ENCODE data around the gene TMEM222. TPM values are rescaled to one million over a fixed set of nuclear protein-coding genes. Genes with fewer than 3 reads are reported as not detected.

Gene TMEM222
- total RNA-seq, 1 experiment from 2014 or later = 57.4 TPM

DNA sequence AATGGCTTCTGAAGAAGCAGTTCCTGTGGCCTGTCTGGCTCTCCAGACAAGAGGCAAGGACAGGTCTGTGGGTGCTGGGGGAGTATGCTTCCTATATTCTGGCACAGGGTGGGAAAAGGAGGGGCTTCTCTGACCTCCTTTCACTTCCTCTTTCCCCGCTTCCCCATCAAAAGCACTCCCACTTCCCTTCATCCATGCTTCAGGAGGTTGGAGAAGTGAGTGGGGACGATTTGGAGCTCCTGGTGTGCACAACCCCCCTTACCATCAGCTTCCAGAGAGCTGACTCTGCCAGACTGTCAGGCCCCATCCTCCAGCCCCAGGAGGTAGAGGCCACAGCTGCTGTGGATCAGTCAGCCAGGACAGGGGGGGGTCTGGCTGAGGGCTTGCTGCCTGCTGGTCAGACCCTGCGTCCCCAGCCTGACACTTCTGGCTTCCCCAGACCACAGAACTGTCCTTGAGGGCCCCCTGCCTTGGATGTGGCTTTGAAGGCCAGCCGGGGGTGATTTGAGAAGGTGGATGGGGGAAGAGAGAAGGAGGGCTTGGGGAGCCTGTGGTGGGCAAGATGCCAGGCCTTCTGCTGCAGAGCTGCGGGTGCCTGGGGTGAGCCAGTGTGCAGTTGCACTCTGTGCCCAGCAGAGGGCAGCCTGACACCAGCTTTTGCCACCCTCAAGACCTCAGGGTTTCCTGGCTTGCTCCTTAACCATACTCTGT is 21.5 kb upstream of the TMEM222 start:
- Histone ChIP-seq H3K36me3 (ENCODE audit: low read depth, low read length) (peaks cover 8% of the 10 kb centered on the region; the same call in 1 of the 2 replicates), H3K4me1 (ENCODE audit: insufficient read depth, low read length) (peaks cover 21% of the 10 kb centered on the region), H3K4me3 (ENCODE audit: low read length) (no peak overlapping the region), H3K27me3 (ENCODE audit: low read length) (no peaks in the 10 kb centered on the region), H3K27ac (ENCODE audit: low read length) (peak overlapping the region; percentile 85), H3K9ac (ENCODE audit: low read length) (peak overlapping the region; percentile 47), H3F3A (ENCODE audit: low read length, unreplicated experiment) (no peaks in the 10 kb centered on the region), H3K9me2 (replicated peaks; ENCODE audit: low read length) (no peaks in the 10 kb centered on the region), H3K9me3 (ENCODE audit: low read length) (no peaks in the 10 kb centered on the region), H4K20me1 (ENCODE audit: low read length) (no peaks in the 10 kb centered on the region), H2AFZ (ENCODE audit: low read length) (no peak overlapping the region), H3K4me2 (ENCODE audit: low read length) (peak overlapping the region; percentile 45), H3K79me2 (ENCODE audit: low read length) (no peaks in the 10 kb centered on the region)
- no TSS peak for BruUV-seq (replicated peaks)
- DNase-seq = peak; percentile 90
- TF ChIP-seq EZH2phosphoT487 (IDR thresholded peaks at IDR 0.05; ENCODE audit: borderline replicate concordance, low read length) = no peak
- TF ChIP-seq, protein P1, sequence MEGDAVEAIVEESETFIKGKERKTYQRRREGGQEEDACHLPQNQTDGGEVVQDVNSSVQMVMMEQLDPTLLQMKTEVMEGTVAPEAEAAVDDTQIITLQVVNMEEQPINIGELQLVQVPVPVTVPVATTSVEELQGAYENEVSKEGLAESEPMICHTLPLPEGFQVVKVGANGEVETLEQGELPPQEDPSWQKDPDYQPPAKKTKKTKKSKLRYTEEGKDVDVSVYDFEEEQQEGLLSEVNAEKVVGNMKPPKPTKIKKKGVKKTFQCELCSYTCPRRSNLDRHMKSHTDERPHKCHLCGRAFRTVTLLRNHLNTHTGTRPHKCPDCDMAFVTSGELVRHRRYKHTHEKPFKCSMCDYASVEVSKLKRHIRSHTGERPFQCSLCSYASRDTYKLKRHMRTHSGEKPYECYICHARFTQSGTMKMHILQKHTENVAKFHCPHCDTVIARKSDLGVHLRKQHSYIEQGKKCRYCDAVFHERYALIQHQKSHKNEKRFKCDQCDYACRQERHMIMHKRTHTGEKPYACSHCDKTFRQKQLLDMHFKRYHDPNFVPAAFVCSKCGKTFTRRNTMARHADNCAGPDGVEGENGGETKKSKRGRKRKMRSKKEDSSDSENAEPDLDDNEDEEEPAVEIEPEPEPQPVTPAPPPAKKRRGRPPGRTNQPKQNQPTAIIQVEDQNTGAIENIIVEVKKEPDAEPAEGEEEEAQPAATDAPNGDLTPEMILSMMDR (conservative IDR thresholded peaks at IDR 0.05; ENCODE audit: low read depth, low read length) = peak; percentile 92
- ATAC-seq = peak; percentile 62
- POLR2A ChIA-PET (ENCODE audit: unreplicated experiment) = no interaction called here
- intact Hi-C loops (cut with micrococcal nuclease) = loop anchor here (1.0 to 10.0 kb wide), 3 partner anchors 42 to 304 kb away; partner anchors contain the start of genes AHDC1 and SYTL1
- CTCF ChIA-PET = interaction anchor here (0.9 to 2.4 kb wide), 7 partner anchors 43 to 256 kb away, joined by 3 to 25 read pairs (median 5); partner anchors contain the start of gene MAP3K6

GRCh38 chr1:27301052-27301422 is 20.9 kb upstream of the TMEM222 start:
- Histone ChIP-seq H3K4me2 (ENCODE audit: low read length) (no peak overlapping the region), H3F3A (ENCODE audit: low read length, unreplicated experiment) (no peaks in the 10 kb centered on the region), H3K36me3 (ENCODE audit: low read depth, low read length) (peaks cover 8% of the 10 kb centered on the region; the same call in 1 of the 2 replicates), H4K20me1 (ENCODE audit: low read length) (no peaks in the 10 kb centered on the region), H2AFZ (ENCODE audit: low read length) (no peak overlapping the region), H3K79me2 (ENCODE audit: low read length) (no peaks in the 10 kb centered on the region), H3K27ac (ENCODE audit: low read length) (no peak overlapping the region), H3K9me3 (ENCODE audit: low read length) (no peaks in the 10 kb centered on the region), H3K4me1 (ENCODE audit: insufficient read depth, low read length) (peaks cover 21% of the 10 kb centered on the region), H3K9ac (ENCODE audit: low read length) (no peak overlapping the region), H3K4me3 (ENCODE audit: low read length) (no peak overlapping the region), H3K9me2 (replicated peaks; ENCODE audit: low read length) (no peaks in the 10 kb centered on the region), H3K27me3 (ENCODE audit: low read length) (no peaks in the 10 kb centered on the region)
- POLR2A ChIA-PET (ENCODE audit: unreplicated experiment) = no interaction called here
- no TSS peak for BruUV-seq (replicated peaks)
- intact Hi-C loops (cut with micrococcal nuclease) = loop anchor here (1.0 to 10.0 kb wide), 3 partner anchors 41 to 304 kb away; partner anchors contain the start of genes AHDC1 and SYTL1
- TF ChIP-seq, protein P1 (conservative IDR thresholded peaks at IDR 0.05; ENCODE audit: low read depth, low read length) = no peak
- TF ChIP-seq EZH2phosphoT487 (IDR thresholded peaks at IDR 0.05; ENCODE audit: borderline replicate concordance, low read length) (no peak), EZH2 (IDR thresholded peaks at IDR 0.05; ENCODE audit: low read length, unreplicated experiment) (no peak)
- ATAC-seq = no peak
- no peak for DNase-seq
- CTCF ChIA-PET = interaction anchor here (1.1 to 2.4 kb wide), 2 partner anchors 65 to 91 kb away, joined by 5 to 11 read pairs; partner anchors contain the start of gene MAP3K6

Measured in PC-3 (cell line).